ENCODE data around the gene LGALS7.
"Not testable (repeated sequence)": the region's sequence is repeated elsewhere in the genome, so short reads cannot be mapped to it uniquely, and the experiment has no call there.

GRCh38 chr19:38786061-38786460, 12.7 kb upstream of the LGALS7 start:
- not testable (repeated sequence) for TF ChIP-seq CTCF (IDR thresholded peaks at IDR 0.05; ENCODE audit: low read depth, low read length); EZH2phosphoT487 (IDR thresholded peaks at IDR 0.05; ENCODE audit: low read depth)

All from OCI-LY3 (cell line).